ENCODE data around the gene ANXA6. TPM values are rescaled to one million over a fixed set of nuclear protein-coding genes. Genes with fewer than 3 reads are reported as not detected.

ANXA6 gene
- total and polyA plus RNA-seq, 7 donors, result 22.9 to 333 (median 233) TPM

GRCh38 chr5:151186052-151186451, 28.5 kb upstream of the ANXA6 start:
- TF ChIP-seq POLR2A (IDR thresholded peaks at IDR 0.05), result no peak
- no peak for TF ChIP-seq POLR2AphosphoS5 (IDR thresholded peaks at IDR 0.05)
- TF ChIP-seq, protein P1, sequence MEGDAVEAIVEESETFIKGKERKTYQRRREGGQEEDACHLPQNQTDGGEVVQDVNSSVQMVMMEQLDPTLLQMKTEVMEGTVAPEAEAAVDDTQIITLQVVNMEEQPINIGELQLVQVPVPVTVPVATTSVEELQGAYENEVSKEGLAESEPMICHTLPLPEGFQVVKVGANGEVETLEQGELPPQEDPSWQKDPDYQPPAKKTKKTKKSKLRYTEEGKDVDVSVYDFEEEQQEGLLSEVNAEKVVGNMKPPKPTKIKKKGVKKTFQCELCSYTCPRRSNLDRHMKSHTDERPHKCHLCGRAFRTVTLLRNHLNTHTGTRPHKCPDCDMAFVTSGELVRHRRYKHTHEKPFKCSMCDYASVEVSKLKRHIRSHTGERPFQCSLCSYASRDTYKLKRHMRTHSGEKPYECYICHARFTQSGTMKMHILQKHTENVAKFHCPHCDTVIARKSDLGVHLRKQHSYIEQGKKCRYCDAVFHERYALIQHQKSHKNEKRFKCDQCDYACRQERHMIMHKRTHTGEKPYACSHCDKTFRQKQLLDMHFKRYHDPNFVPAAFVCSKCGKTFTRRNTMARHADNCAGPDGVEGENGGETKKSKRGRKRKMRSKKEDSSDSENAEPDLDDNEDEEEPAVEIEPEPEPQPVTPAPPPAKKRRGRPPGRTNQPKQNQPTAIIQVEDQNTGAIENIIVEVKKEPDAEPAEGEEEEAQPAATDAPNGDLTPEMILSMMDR (IDR thresholded peaks at IDR 0.05), result no peak
- no peak for TF ChIP-seq EP300 (IDR thresholded peaks at IDR 0.05)
- no peaks in the 10 kb centered on the region for H3K27me3 ChIP-seq
- DNase-seq, result no peak
- H3K27ac ChIP-seq, result no peak overlapping the region
- peaks cover 0 to 13% (median 5%) of the 10 kb centered on the region in 4 donors for H3K4me1 ChIP-seq
- no peaks in the 10 kb centered on the region for H3K9me3 ChIP-seq
- peaks cover 7 to 77% (median 38%) of the 10 kb centered on the region in 4 donors for H3K36me3 ChIP-seq
- intact Hi-C loops (cut with DNase I), result no loop called here
- WGBS, 2 donors, result 70 to 79% methylated on average over 5 of the region's 5 CpGs
- H3K4me3 ChIP-seq, result no peak overlapping the region

DNA sequence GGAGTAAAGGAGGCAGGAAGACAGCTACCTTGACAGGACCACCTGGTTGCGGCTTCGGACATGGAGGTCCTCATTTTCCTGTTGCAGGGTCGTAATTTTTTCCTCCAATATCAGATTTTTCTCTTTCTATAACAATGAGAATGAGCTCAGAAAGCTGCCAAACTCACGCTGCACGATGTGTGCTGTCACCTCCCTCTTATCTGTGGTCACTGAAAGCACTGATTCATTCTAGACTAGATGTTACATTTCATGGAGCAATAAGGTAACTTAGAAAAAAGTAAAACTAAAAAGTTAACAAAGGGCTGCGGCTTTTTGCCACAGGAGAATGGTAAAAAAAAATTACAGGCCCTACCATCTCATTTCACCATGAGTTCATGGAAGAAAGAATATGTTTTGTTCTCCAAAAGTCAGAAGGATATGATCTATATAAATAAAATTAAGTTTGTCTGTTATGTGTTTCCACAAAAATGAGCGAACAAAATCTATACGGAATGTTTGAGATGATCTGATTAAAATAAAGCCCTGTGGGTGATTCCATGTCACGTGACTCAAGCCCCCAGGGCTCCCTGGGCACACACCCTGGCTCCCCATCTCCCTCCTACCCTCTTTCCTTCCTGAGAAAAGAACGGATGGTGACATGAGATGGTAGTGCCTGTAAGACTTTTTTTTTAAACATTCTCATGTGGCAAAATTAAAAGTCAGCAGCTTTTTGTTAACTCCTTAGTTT, 26.9 kb upstream of the ANXA6 start:
- Histone ChIP-seq H3K4me1 (peaks cover 0 to 13% (median 5%) of the 10 kb centered on the region in 4 donors), H3K27me3 (no peaks in the 10 kb centered on the region), H3K27ac (no peak overlapping the region), H3K4me3 (no peak overlapping the region), H3K36me3 (peaks cover 7 to 84% (median 42%) of the 10 kb centered on the region in 4 donors), H3K9me3 (no peaks in the 10 kb centered on the region)
- no peak for DNase-seq
- intact Hi-C loops (cut with DNase I), result no loop called here
- TF ChIP-seq EP300 (IDR thresholded peaks at IDR 0.05) (no peak), POLR2AphosphoS5 (IDR thresholded peaks at IDR 0.05) (no peak), POLR2A (IDR thresholded peaks at IDR 0.05) (no peak)
- TF ChIP-seq, protein P1 (IDR thresholded peaks at IDR 0.05), result no peak
- 92 to 95% methylated on average over 10 of the region's 10 CpGs for WGBS, 2 donors

DNA sequence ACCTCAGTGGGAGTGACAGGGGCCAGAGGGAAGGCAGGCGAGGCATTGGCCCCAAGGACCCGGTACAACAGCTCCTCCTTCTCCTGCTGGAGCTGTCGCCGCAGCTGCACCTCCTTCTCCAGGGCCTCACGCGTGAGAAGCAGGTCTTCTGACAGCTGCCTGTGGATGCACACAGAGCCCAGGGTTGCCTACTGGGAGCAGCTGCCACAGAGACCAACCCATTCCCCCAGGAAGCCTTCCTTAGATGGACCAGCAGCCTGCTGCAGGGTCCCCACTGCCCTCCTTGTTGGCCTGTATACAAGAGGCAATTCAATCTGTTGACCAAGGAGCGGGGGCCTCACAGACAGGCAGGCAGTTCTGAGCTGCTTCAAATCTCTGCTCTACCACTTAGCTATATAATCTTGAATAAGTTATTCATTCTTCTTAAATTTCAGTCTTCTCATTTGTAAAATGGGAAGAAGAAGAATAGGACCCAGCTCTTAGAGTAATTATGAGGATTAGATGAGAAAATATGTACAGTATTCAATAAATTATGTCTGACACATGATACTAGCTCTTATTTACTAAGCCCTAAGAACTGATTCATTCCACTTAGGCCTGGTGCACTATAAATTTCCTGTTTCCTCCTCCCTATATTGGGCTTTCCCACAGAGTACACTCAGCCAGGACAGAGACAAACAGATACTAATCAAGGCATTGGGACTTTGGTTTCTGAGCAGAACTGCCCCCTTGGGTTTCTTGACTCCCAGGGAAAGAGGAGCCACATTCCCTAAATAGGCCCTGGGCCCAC, 26.1 kb upstream of the ANXA6 start:
- TF ChIP-seq POLR2AphosphoS5 (IDR thresholded peaks at IDR 0.05) (no peak), EP300 (IDR thresholded peaks at IDR 0.05) (no peak), POLR2A (IDR thresholded peaks at IDR 0.05) (no peak)
- TF ChIP-seq, protein P1 (IDR thresholded peaks at IDR 0.05), result no peak
- no peak overlapping the region for H3K4me3 ChIP-seq
- DNase-seq, result no peak
- no peaks in the 10 kb centered on the region for H3K27me3 ChIP-seq
- H3K4me1 ChIP-seq, result peaks cover 0 to 13% (median 5%) of the 10 kb centered on the region in 4 donors
- 90 to 94% methylated on average over 7 of the region's 7 CpGs for WGBS, 2 donors
- H3K36me3 ChIP-seq, result peaks cover 7 to 91% (median 44%) of the 10 kb centered on the region in 4 donors
- intact Hi-C loops (cut with DNase I), result no loop called here
- no peak overlapping the region for H3K27ac ChIP-seq
- H3K9me3 ChIP-seq, result no peaks in the 10 kb centered on the region

GRCh38 chr5:151182976-151183375, 25.4 kb upstream of the ANXA6 start:
- Histone ChIP-seq H3K27ac (no peak overlapping the region), H3K4me1 (peaks cover 0 to 13% (median 5%) of the 10 kb centered on the region in 4 donors), H3K9me3 (no peaks in the 10 kb centered on the region), H3K4me3 (no peak overlapping the region), H3K27me3 (no peaks in the 10 kb centered on the region), H3K36me3 (peaks cover 7 to 98% (median 47%) of the 10 kb centered on the region in 4 donors)
- WGBS, 2 donors, result 91 to 92% methylated on average over 8 of the region's 8 CpGs
- TF ChIP-seq POLR2A (IDR thresholded peaks at IDR 0.05), result no peak
- TF ChIP-seq POLR2AphosphoS5 (IDR thresholded peaks at IDR 0.05), result no peak
- TF ChIP-seq, protein P1 (IDR thresholded peaks at IDR 0.05), result no peak
- no peak for TF ChIP-seq EP300 (IDR thresholded peaks at IDR 0.05)
- intact Hi-C loops (cut with DNase I), result no loop called here
- DNase-seq, result no peak
